Prostate gland (tissue), 2 donors: Measurements from ENCODE around the gene AOC1. TPM values are rescaled to one million over a fixed set of nuclear protein-coding genes. Genes with fewer than 3 reads are reported as not detected.

Experiments used
- DNase-seq: peaks from one replicate; pipeline ENCODE4 v3.0.0-alpha.2; 2019; ENCODE audit warnings: low spot score
- H3K27ac ChIP-seq, 2 donors: fragments of 200-600 bp; sonication (generic); 2 replicates each; pipeline ENCODE4 v1.5.1; 2017 to 2019
- H3K27me3 ChIP-seq: fragments of 200-600 bp; sonication (generic); replicated peaks from 2 replicates; pipeline ENCODE4 v1.5.1; 2019; ENCODE audit not compliant: insufficient read depth
- H3K36me3 ChIP-seq, 2 donors: fragments of 200-600 bp; sonication (generic); 1 replicate in 1 of 2; 2 replicates in 1 of 2; pipeline versions ENCODE4 v1.5.1 to v1.8.1; 2017 to 2019
- H3K4me1 ChIP-seq: fragments of 200-600 bp; sonication (generic); replicated peaks from 2 replicates; pipeline ENCODE4 v1.5.1; 2019
- H3K4me3 ChIP-seq, 2 donors: fragments of 200-600 bp; sonication (generic); 2 replicates each; pipeline ENCODE4 v1.5.1; 2017 to 2019
- H3K9me3 ChIP-seq: fragments of 200-600 bp; sonication (generic); 2 replicates; pipeline ENCODE4 v1.5.1; 2017
- POLR2A ChIP-seq: fragments of 450-650 bp; IDR thresholded peaks from one replicate; pipeline ENCODE4 v1.6.1; 2016; ENCODE audit warnings: antibody characterized with exemption, mild to moderate bottlenecking
- POLR2AphosphoS5 ChIP-seq: sonication (generic); formaldehyde crosslinking; IDR thresholded peaks from one replicate; pipeline ENCODE4 v1.6.1; 2017; ENCODE audit warnings: antibody characterized with exemption
- WGBS: methylation state at CpG from one replicate; pipeline ENCODE4 v1.1.5; 2018; 5-methylcytosine and 5-hydroxymethylcytosine counted together
- intact Hi-C: fragments of 100-400 bp; cut with DNase I; formaldehyde crosslinking; loops from one replicate; pipeline ENCODE4 v1.14.2; 2022
- total RNA-seq, 2 donors: library from RNA; depleted of rRNA; stranded (reverse); fragments of >200 nt; gene quantifications; one replicate each; pipeline ENCODE4 v1.1.0, GENCODE V29; 2016
- TF ChIP-seq, protein P1 (sequence below), 4 experiments: fragments of 200-600 bp in 2 of 4; fragments of 450-650 bp in 2 of 4; sonication (generic) in 2 of 4; IDR thresholded peaks; 1 replicate in 3 of 4; 2 replicates in 1 of 4; pipeline ENCODE4 v1.5.1; 2016 to 2019; ENCODE audit warnings: antibody characterized with exemption in 4 of 4, mild to moderate bottlenecking in 2 of 4, moderate library complexity in 2 of 4

AOC1 gene
- total RNA-seq, 2 donors from 2014 or later: 2.1 to 3.1 TPM

DNA sequence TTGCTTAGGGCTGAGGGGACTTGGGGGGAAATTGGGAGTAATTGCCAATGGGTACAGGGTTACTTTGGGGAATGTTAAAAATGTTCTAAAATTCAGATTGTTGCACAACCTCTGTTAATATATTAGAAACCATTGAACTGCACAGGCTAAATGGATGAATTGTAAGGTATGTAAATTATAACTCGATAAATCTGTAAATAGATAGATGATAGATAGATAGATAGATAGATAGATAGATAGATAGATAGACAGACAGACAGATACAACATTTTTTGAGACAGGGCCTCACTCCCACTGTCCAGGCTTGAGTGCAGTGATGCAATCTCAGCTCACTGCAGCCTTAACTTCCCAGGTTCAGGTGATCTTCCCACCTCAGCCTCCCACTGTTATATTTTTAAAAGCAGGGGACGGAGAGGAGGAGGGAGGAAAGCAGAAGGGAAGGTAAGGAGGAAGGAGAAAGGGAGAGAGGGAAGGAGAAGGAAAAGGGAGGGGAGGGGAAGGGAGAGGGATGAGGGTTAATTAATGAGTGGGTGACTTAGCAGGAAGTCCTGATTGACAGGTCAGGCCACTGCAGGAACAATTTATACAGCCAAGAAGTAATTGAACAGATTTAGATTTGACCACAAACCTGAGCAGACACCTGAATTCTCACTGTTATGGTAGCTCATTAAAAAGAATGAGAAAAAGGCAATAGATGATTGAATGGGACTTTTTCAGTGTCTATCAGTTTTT lies 38.7 kb downstream of the AOC1 start:
- Histone ChIP-seq H3K36me3 (no peaks in the 10 kb centered on the region), H3K27me3 (no peaks in the 10 kb centered on the region), H3K4me3 (no peak overlapping the region), H3K27ac (no peak overlapping the region), H3K4me1 (no peaks in the 10 kb centered on the region), H3K9me3 (no peaks in the 10 kb centered on the region)
- TF ChIP-seq, protein P1, sequence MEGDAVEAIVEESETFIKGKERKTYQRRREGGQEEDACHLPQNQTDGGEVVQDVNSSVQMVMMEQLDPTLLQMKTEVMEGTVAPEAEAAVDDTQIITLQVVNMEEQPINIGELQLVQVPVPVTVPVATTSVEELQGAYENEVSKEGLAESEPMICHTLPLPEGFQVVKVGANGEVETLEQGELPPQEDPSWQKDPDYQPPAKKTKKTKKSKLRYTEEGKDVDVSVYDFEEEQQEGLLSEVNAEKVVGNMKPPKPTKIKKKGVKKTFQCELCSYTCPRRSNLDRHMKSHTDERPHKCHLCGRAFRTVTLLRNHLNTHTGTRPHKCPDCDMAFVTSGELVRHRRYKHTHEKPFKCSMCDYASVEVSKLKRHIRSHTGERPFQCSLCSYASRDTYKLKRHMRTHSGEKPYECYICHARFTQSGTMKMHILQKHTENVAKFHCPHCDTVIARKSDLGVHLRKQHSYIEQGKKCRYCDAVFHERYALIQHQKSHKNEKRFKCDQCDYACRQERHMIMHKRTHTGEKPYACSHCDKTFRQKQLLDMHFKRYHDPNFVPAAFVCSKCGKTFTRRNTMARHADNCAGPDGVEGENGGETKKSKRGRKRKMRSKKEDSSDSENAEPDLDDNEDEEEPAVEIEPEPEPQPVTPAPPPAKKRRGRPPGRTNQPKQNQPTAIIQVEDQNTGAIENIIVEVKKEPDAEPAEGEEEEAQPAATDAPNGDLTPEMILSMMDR (IDR thresholded peaks at IDR 0.05): no peak
- no peak for TF ChIP-seq POLR2A
- no peak for TF ChIP-seq POLR2AphosphoS5
- intact Hi-C loops: no loop called here
- WGBS: 94% methylated on average over 2 of the region's 2 CpGs
- DNase-seq: no peak

GRCh38 chr7:150891740-150892139 lies 39.4 kb downstream of the AOC1 start:
- no peak overlapping the region for H3K4me3 ChIP-seq
- no peaks in the 10 kb centered on the region for H3K4me1 ChIP-seq
- no peaks in the 10 kb centered on the region for H3K27me3 ChIP-seq
- WGBS: 87% methylated on average over 5 of the region's 5 CpGs
- H3K27ac ChIP-seq: no peak overlapping the region
- H3K9me3 ChIP-seq: no peaks in the 10 kb centered on the region
- intact Hi-C loops: no loop called here
- no peak for TF ChIP-seq POLR2AphosphoS5
- no peaks in the 10 kb centered on the region for H3K36me3 ChIP-seq
- no peak for DNase-seq

GRCh38 chr7:150895809-150896208 lies 43.5 kb downstream of the AOC1 start:
- Histone ChIP-seq H3K27me3 (no peaks in the 10 kb centered on the region), H3K4me1 (no peaks in the 10 kb centered on the region), H3K9me3 (no peaks in the 10 kb centered on the region), H3K4me3 (no peak overlapping the region), H3K27ac (no peak overlapping the region), H3K36me3 (no peaks in the 10 kb centered on the region)
- no peak for DNase-seq
- intact Hi-C loops: loop anchor here (5.0 kb wide), 1 partner anchor 216 kb away; no protein-coding TSS in a partner anchor
- WGBS: 76% methylated on average over 2 of the region's 2 CpGs
- no peak for TF ChIP-seq POLR2A
- no peak for TF ChIP-seq POLR2AphosphoS5
- TF ChIP-seq, protein P1 (IDR thresholded peaks at IDR 0.05): no peak

- no peaks in the 10 kb centered on the region for H3K36me3 ChIP-seq
- DNase-seq: no peak
- TF ChIP-seq POLR2AphosphoS5 (no peak), POLR2A (no peak)
- TF ChIP-seq, protein P1 (IDR thresholded peaks at IDR 0.05): no peak
- 61% methylated on average over 10 of the region's 10 CpGs for WGBS
- no peak overlapping the region for H3K27ac ChIP-seq
- H3K4me1 ChIP-seq: no peaks in the 10 kb centered on the region
- no peaks in the 10 kb centered on the region for H3K27me3 ChIP-seq
- intact Hi-C loops: loop anchor here (5.0 kb wide), 1 partner anchor 216 kb away; no protein-coding TSS in a partner anchor
- H3K4me3 ChIP-seq: no peak overlapping the region
- no peaks in the 10 kb centered on the region for H3K9me3 ChIP-seq
These were observed 44.4 kb downstream of the AOC1 start for GRCh38 chr7:150896562-150897209.

DNA sequence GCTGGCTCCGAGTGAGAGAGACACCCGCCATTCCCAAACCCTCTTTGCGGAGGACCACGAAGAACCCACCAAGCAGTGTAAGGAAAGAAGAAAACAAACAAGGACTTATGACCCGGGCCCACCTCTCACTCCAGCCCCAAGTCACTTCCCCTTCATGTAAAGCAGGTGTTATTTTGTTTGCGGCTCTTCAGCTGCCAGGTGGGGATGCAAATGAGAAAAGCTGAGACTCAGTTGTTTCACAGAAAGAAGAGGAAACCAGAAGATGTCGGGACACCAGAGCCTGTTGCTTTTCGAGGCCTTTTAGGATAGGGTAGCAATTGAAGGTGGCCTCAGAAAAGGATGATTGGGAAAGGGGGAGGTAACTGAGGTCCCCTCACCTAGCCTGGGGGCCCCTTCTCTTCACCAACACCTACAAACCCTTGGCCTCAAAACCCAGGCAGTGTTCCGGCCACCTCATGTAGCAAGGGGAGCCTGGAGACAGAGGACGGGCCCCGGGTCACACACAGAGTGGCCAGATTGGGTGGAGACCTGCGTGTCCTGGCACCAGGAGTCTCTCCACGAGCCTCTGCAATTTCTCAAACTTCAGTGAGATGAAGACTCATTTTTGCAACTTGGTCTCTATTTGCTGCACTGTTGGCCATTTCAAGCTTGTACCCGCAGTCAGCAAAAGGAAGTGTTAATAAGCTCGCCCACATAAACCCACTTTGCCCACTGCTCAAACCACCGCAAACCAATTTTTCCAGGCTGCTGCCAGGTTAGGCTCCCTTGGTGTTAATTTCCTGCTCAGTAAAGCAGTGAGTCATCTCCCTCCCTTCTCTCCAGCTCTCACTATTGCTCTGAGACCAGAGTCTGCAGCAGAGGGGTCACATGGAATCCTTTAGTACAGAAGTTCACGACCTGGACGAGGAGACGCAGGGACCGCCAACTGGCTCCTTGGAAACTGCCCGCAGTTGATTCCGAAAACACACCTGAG lies 45.5 kb downstream of the AOC1 start:
- Histone ChIP-seq H3K36me3 (no peaks in the 10 kb centered on the region), H3K4me1 (no peaks in the 10 kb centered on the region), H3K4me3 (no peak overlapping the region), H3K27me3 (no peaks in the 10 kb centered on the region), H3K9me3 (no peaks in the 10 kb centered on the region), H3K27ac (no peak overlapping the region)
- intact Hi-C loops: loop anchor here (1.0 to 5.0 kb wide), 2 partner anchors 89 to 215 kb away; no protein-coding TSS in a partner anchor
- TF ChIP-seq, protein P1 (IDR thresholded peaks at IDR 0.05): no peak
- TF ChIP-seq POLR2A (no peak), POLR2AphosphoS5 (no peak)
- no peak for DNase-seq
- 62% methylated on average over 22 of the region's 22 CpGs for WGBS
